Smooth muscle cell (in vitro differentiated cells): Measurements from ENCODE around the gene AMOTL2. TPM values are rescaled to one million over a fixed set of nuclear protein-coding genes. Genes with fewer than 3 reads are reported as not detected.

Experiments
- DNase-seq: peaks from one replicate; lab custom pipeline; 2025; ENCODE audit not compliant: unreplicated experiment; lab: John Stamatoyannopoulos, UW
- H2AFZ ChIP-seq: fragments of 200-600 bp; sonication (generic); 2 replicates; pipeline ENCODE4 v1.6.0; 2016; ENCODE audit warnings: antibody characterized with exemption, low read depth, mild to moderate bottlenecking
- H3F3A ChIP-seq: fragments of 200-600 bp; sonication (generic); 2 replicates; pipeline ENCODE4 v1.6.0; 2017; ENCODE audit warnings: antibody characterized with exemption, low read depth
- H3K27ac ChIP-seq: fragments of 200-600 bp; sonication (generic); 2 replicates; pipeline ENCODE4 v1.5.1; 2016; ENCODE audit warnings: low read depth, mild to moderate bottlenecking
- H3K27me3 ChIP-seq: fragments of 200-600 bp; sonication (generic); 2 replicates; pipeline ENCODE4 v1.6.1; 2016; ENCODE audit warnings: low read depth, mild to moderate bottlenecking
- H3K36me3 ChIP-seq: fragments of 200-600 bp; sonication (generic); 2 replicates; pipeline ENCODE4 v1.5.1; 2016; ENCODE audit warnings: low read depth
- H3K4me1 ChIP-seq: fragments of 200-600 bp; sonication (generic); 2 replicates; pipeline ENCODE4 v1.5.1; 2016; ENCODE audit warnings: low read depth
- H3K4me2 ChIP-seq: fragments of 200-600 bp; sonication (generic); 2 replicates; pipeline ENCODE4 v1.6.0; 2016; ENCODE audit warnings: mild to moderate bottlenecking
- H3K4me3 ChIP-seq: fragments of 200-600 bp; sonication (generic); 2 replicates; pipeline ENCODE4 v1.5.1; 2016; ENCODE audit warnings: mild to moderate bottlenecking
- H3K79me2 ChIP-seq: fragments of 200-600 bp; sonication (generic); 2 replicates; pipeline ENCODE4 v1.6.0; 2016; ENCODE audit warnings: low read depth, mild to moderate bottlenecking
- H3K9ac ChIP-seq: fragments of 200-600 bp; sonication (generic); 2 replicates; pipeline ENCODE4 v1.6.0; 2016; ENCODE audit warnings: low read depth
- H3K9me3 ChIP-seq: fragments of 200-600 bp; sonication (generic); replicated peaks from 2 replicates; pipeline ENCODE4 v1.5.1; 2016; ENCODE audit warnings: low read depth
- H4K20me1 ChIP-seq: fragments of 200-600 bp; sonication (generic); 2 replicates; pipeline ENCODE4 v1.6.0; 2016; ENCODE audit warnings: low read depth
- WGBS: methylation state at CpG from one replicate; pipeline ENCODE4 v1.1.7; 2016; ENCODE audit warnings: low lambda C conversion rate; 5-methylcytosine and 5-hydroxymethylcytosine counted together
- polyA plus RNA-seq: library from polyadenylated mRNA; unstranded; fragments of >200 nt; fragmentation: Nextera tagmentation; extraction: Ambion mirVana; gene quantifications from 2 replicates; pipeline ENCODE4 v1.2.1, GENCODE V29; 2016
- total RNA-seq: library from RNA; depleted of rRNA; stranded (reverse); fragments of >200 nt; gene quantifications from 2 replicates; pipeline ENCODE4 v1.2.3, GENCODE V29; 2014
- TF ChIP-seq, protein P1 (sequence below): fragments of 200-600 bp; sonication (generic); IDR thresholded peaks from 2 replicates; pipeline ENCODE4 v1.5.1; 2017; ENCODE audit warnings: borderline replicate concordance, mild to moderate bottlenecking, antibody characterized with exemption; ENCODE audit not compliant: insufficient read depth, poor library complexity, severe bottlenecking

Gene AMOTL2
- total and polyA plus RNA-seq, 2 experiments from 2014 or later, result 109 to 114 TPM

- H3K36me3 ChIP-seq, result no peaks in the 10 kb centered on the region
- WGBS, result 8% methylated on average over 1 of the region's 1 CpG
- no peaks in the 10 kb centered on the region for H3K27me3 ChIP-seq
- no peaks in the 10 kb centered on the region for H4K20me1 ChIP-seq
- H3K4me1 ChIP-seq, result no peaks in the 10 kb centered on the region
- TF ChIP-seq, protein P1, sequence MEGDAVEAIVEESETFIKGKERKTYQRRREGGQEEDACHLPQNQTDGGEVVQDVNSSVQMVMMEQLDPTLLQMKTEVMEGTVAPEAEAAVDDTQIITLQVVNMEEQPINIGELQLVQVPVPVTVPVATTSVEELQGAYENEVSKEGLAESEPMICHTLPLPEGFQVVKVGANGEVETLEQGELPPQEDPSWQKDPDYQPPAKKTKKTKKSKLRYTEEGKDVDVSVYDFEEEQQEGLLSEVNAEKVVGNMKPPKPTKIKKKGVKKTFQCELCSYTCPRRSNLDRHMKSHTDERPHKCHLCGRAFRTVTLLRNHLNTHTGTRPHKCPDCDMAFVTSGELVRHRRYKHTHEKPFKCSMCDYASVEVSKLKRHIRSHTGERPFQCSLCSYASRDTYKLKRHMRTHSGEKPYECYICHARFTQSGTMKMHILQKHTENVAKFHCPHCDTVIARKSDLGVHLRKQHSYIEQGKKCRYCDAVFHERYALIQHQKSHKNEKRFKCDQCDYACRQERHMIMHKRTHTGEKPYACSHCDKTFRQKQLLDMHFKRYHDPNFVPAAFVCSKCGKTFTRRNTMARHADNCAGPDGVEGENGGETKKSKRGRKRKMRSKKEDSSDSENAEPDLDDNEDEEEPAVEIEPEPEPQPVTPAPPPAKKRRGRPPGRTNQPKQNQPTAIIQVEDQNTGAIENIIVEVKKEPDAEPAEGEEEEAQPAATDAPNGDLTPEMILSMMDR, result no peak
- no peak overlapping the region for H3K4me3 ChIP-seq
- DNase-seq, result no peak
- no peak overlapping the region for H3K27ac ChIP-seq
- no peak overlapping the region for H3K9ac ChIP-seq
- H3K79me2 ChIP-seq, result no peaks in the 10 kb centered on the region
- H3K4me2 ChIP-seq, result no peak overlapping the region
- no peaks in the 10 kb centered on the region for H3F3A ChIP-seq
- no peak overlapping the region for H2AFZ ChIP-seq
- H3K9me3 ChIP-seq, result no peaks in the 10 kb centered on the region
Measured at GRCh38 chr3:134346744-134347143, 27.5 kb downstream of the AMOTL2 start.

- H3K4me1 ChIP-seq, result peaks cover 4% of the 10 kb centered on the region
- no peak for DNase-seq
- no peak overlapping the region for H3K9ac ChIP-seq
- H3K9me3 ChIP-seq, result no peaks in the 10 kb centered on the region
- H2AFZ ChIP-seq, result no peak overlapping the region
- no peaks in the 10 kb centered on the region for H3K36me3 ChIP-seq
- no peaks in the 10 kb centered on the region for H3K27me3 ChIP-seq
- TF ChIP-seq, protein P1, result no peak
- H3K4me2 ChIP-seq, result no peak overlapping the region
- no peaks in the 10 kb centered on the region for H3K79me2 ChIP-seq
- no peak overlapping the region for H3K27ac ChIP-seq
- H3K4me3 ChIP-seq, result no peak overlapping the region
- 90% methylated on average over 1 of the region's 1 CpG for WGBS
- peaks cover 14% of the 10 kb centered on the region for H3F3A ChIP-seq
- no peaks in the 10 kb centered on the region for H4K20me1 ChIP-seq
Measured at GRCh38 chr3:134345202-134345601, 29.0 kb downstream of the AMOTL2 start.

DNA sequence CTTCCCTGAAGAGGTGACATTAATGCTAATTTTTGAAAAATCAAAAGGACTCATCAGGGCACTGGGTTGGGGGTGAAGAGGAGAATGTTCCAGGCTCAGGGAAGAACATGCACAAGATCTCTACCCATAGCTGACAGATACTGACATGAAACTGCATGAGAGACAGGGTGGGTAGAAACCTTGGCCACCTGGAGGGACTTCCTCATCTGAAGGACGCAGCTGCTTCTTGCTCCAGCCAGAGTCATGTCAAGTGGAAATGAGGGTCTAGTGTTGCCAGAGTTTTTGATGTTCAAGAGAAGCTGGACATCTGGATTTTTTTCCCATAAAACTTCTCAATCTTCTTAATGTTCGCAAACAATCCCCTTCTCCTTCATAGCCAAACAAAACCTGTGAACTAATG lies 29.7 kb downstream of the AMOTL2 start:
- Histone ChIP-seq H3K4me3 (no peak overlapping the region), H4K20me1 (no peaks in the 10 kb centered on the region), H3K27me3 (no peaks in the 10 kb centered on the region), H3K27ac (no peak overlapping the region), H3K9me3 (no peaks in the 10 kb centered on the region), H3K9ac (no peak overlapping the region), H3F3A (peaks cover 18% of the 10 kb centered on the region), H3K4me1 (peaks cover 6% of the 10 kb centered on the region), H2AFZ (no peak overlapping the region), H3K36me3 (no peaks in the 10 kb centered on the region), H3K4me2 (no peak overlapping the region), H3K79me2 (no peaks in the 10 kb centered on the region)
- TF ChIP-seq, protein P1, result no peak
- no peak for DNase-seq
- 100% methylated on average over 2 of the region's 2 CpGs for WGBS

GRCh38 chr3:134342259-134342658 lies 32.0 kb downstream of the AMOTL2 start:
- no peak for DNase-seq
- Histone ChIP-seq H3K9ac (no peak overlapping the region), H4K20me1 (no peaks in the 10 kb centered on the region), H3K4me2 (no peak overlapping the region), H3K4me1 (peaks cover 6% of the 10 kb centered on the region), H3K36me3 (no peaks in the 10 kb centered on the region), H2AFZ (no peak overlapping the region), H3K27me3 (no peaks in the 10 kb centered on the region), H3F3A (peaks cover 18% of the 10 kb centered on the region), H3K9me3 (no peaks in the 10 kb centered on the region), H3K4me3 (no peak overlapping the region), H3K27ac (peak overlapping the region; percentile 65), H3K79me2 (no peaks in the 10 kb centered on the region)
- TF ChIP-seq, protein P1, result no peak
- WGBS, result 98% methylated on average over 9 of the region's 9 CpGs
